GM03348 (cell line): ENCODE results near the gene HEPN1.
"Not testable (repeated sequence)": the region's sequence is repeated elsewhere in the genome, so short reads cannot be mapped to it uniquely, and the experiment has no call there.

Experiments used
- DNase-seq: peaks from one replicate; pipeline ENCODE4 v3.0.0; 2012; ENCODE audit warnings: low spot score

The HEPN1 gene

DNA sequence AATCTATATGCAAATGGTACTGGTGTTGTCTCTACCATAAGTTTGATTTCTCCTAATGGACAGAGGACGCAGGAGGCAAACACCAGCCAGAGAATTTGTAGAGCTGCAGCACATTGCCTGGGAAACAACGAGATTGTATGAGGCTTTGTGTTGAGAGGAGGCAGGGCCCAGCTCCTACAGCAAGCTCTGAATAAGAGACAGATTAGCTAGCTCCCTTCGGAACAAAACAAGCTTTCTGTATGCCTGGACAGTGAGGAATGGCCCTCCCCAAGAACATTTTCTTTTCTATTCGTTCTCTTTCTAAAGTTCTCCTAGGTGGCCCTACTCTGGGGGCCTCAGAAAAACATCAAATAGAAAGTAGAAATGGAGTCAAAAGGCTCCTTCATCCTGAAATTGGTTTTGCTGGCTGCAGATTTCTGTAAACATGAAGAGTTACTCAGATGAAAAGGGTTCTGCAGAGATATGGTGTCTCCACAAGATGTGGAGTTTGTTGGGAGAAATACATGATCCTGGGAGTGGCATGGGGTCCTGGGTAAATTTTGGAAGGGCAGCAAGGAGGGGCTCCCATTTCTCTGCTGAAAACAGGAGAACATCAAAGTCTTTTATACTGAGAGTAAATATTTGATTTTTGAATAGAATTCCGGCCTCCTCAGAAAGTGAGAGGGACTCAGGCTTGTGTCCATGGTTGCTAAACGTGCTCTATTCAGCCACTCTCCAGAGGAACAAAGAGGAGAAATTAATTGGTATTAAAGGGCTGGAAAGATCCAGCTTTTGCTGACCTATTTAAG, 23.6 kb downstream of the HEPN1 start:
- DNase-seq: no peak

DNA sequence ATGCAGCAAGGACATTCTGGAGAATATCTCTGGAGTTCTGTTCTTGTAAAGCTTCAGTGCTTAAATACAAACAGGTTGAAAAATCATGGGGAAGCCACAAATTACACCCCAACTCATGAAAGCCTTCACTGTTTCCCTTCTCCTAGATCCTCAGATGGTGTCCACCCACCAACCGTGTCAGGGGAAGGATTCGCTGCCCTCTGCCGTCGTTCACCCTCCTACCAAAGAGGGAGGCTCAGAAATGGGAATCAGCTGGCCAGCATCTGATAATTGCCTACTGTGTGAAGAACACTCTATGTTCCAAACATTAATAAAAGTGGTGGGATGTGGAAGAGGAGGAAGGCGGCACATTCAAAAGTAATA, 24.2 kb downstream of the HEPN1 start:
- no peak for DNase-seq

DNA sequence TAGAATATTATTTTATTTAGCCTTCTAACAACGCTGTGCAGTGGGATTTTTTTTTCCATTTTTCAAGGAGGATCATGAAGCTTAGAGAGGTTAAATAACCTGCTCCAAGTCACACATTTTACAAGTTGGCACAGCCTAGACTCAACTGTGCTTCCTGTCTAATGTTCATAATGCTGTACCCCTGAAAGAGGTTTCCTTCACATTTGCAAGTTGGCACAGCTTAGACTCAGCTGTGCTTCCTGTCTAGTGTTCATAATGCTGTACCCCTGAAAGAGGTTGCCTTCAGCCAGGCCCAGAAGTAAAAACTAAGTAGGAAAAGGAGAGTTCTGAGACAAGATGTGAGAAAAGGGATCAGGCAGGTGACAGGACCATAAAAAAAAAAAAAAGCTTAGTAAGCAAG, 24.7 kb downstream of the HEPN1 start:
- DNase-seq: no peak

DNA sequence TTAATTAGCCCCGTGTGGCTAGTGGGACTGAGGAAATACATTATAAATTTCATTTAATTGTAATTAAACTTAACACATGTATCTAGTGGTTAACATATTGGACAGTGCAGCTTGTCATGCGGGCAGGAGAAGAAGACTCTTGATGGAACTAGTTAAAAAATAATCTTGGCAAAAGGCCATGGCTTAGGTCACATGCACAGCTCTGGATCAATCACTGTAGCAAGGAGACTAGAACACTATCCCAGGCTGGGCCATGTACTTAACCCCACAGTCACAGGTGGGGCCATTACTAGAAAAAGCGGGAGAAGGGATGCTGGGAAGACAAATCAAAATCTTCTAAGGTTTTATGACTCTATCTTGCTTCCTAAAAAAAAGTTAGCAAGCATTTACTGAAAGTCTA, 25.5 kb downstream of the HEPN1 start:
- no peak for DNase-seq

DNA sequence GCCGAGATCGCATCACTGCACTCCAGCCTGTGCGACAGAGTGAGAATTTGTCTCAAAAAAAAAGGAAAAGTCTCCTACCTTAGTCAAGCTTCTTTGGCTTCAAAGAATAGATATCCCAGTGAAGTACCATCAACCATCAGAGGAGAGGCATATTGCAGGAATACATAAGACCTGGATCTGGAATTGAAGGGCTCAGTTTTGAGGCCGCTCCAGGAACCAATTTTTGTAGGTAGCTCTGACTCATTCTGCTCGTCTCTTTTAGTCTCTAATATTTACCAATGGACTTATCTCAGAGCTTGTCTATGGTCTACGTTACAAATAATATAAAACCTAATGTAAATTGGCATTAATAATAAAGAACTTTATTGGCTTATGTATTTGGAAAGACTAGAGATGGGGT, 26.8 kb downstream of the HEPN1 start:
- no peak for DNase-seq

DNA sequence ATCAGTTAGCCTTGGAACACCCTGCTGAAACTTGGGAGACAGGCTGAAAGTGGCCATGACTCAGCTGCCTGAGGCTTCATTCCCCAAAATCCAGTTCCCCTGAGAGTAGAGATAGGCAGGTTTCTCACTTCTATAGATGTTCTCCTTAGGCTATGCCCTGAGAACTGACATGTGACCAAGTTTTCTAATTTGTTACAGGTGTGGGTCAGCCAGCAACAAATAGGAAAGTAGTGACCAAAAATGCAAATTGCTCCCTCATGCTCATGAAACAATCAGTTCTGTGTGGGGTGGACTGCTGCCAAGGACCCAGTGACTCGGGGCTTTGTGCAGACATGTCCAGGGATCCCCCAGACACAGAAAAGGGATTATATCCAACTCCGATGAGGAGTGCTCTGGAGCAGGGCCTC, 27.7 kb downstream of the HEPN1 start:
- DNase-seq: peak; percentile 38

DNA sequence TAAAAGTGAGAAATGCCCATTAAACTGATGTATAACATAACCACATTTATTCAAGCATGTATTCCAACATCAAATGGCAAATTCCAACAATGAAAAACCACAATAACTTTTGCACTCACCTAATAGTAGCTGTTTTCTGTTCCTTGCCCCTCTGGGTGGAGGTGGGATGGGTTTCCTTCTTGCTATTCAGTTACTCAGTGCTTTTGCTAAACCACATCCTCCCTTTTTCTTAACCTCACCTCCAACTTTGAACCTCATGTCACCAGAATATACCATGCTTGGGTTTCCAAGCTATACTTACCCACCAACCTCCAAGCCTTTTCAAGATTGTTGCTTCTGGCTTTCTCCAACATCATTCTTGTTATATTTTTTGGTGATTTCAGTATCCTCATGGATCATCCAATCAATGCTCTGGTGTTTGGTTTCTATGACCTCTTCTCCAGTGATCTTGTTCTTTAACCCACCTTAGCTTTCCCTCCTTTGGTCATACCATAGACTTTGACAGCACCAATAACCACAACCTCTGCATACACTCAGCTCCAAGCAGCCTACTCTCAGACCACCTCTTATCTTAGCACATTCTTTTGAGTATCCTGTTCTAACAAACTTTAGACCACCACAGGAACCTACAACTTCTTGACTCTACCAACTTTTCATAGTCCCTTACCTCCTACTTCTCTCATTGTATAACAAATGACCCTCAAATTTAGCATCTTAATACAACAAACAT, 31.7 kb downstream of the HEPN1 start:
- DNase-seq: no peak

DNA sequence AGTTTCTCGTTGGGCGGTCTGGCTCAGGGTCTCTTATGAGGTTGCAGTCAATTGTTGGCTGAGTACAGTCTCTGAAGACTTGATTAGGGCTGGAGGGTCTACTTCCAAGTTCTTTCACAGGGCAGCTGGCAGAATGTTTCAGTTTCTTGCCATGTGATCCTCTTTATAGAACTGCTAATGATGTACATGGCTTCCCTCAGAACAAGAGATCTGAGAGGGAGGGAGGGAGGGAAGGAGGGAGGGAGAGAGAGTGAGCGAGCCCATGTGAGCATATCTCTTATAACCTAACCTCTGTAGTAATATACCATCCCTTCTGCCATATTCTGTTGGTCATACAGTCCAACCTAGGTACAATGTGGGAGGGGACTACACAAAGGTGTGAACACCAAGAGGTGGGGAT, 32.3 kb downstream of the HEPN1 start:
- DNase-seq: no peak

DNA sequence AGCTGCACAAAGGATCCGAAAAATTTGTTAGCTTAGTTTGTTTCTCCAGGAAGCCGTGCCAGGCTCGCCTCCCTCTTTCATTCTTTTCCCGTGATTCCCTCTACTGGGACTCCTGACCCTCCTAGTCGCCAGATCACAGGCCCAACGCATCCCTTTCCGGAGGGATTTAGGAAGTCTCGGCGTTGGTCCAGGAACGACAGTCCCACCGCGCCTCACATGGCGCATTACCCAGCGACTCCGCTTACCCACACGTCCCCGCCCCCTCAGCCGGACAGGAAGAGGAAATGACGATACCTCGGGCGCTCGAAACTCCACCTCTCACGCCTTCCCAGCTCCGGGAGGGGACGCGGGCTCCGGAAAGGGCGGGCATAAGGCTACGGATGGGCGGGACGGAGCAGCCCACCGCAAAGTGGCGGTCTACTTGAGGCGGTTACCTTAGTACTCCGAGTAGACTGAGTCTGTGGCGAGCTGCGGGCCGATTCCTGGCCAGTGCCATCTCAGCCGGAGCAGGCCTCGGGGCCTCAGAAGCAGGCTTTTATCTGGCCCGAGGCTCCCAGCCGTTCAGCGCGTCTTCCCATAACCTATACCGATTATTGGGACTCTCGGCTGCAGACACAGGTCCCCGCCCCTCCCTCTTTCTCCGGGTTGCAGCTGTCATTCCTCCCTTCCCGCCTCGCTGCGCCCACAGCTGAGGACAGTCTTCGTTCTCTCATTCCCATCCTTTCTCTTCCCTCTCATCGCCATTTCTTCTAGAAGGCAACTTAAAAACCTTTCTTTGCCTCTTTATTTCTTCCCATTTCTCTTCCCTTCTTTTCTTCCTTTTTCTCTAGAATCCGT, 34.9 kb downstream of the HEPN1 start, which contains the start of gene CCDC15:
Gene CCDC15 (plus strand): TSS at position 450 of the 837 bp plus-strand sequence. CDS start 531 bp downstream, outside the sequence.
- DNase-seq: peak; percentile 97

DNA sequence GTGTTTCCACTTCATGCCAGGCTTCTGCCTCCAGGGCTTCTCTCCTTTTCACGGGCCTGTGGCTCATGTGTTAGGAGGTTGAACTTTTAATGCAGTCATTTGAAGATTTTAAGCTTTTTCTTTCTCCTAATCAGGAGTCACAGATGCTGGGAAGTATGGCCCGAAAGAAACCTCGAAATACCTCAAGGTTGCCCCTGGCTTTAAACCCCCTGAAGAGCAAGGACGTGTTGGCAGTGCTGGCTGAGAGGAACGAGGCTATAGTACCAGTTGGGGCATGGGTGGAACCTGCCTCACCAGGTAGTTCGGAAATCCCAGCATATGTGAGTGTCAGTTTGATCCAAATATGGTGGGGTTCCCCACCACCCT, 35.5 kb downstream of the HEPN1 start:
- no peak for DNase-seq

DNA sequence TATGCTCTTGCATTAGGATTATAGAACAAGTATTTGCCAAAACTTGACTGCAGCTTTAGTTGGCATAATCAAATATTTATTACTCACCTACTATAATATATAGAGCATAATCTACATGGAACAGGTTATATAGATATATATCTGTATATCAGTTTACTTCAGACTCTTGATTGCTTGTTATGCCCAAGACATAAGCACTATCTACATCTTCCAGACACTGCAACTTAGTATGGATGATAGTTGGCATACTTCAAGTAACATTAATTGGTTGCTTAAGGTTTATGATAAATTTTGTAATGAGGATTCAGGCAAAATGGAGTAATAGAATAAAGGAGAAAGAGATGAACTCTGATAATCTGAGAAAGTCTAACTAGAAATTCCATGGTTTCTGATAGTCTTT, 36.0 kb downstream of the HEPN1 start:
- DNase-seq: no peak

DNA sequence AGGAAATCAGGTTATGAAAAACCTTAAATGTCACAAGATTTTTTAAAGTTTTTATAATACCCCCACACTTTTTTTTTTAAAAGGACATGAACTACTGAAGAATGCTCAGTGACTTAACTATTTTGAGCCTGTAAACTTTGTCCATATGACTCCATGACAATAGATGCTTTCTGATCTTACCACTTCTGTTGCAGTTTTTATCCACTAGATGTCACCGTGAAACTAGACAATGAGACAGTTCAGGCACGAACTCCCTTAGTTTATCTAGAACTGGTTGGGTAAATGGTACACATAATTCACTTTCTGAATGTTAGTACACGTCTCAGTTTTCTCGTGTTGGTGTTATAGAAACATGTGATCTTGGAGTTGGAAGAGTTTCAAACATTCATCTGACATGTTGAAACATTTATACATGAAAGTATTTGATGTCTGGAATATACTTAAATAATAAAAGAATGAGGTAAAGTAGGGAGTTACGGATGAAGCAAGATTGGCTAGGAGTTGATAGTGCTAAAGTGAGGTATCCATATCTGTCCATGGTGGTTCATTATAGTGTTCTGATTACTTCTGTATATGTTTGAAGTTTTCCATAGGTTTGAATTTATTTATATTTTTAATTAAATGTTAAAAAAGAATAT, 43.0 kb downstream of the HEPN1 start:
- peak; percentile 77 for DNase-seq

DNA sequence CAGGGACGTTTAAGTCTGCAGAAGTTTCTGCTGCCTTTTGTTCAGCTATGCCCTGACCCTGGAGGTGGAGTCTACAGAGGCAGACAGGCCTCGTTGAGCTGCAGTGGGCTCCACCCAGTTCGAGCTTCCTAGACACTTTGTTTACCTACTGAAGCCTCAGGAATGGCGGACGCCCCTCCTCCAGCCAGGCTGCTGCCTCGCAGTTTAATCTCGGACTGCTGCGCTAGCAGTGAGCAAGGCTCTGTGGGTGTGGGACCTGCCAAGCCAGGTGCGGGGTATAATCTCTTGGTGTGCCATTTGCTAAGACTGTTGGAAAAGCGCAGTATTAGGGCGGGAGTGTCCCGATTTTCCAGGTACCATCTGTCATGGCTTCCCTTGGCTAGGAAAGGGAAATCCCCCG, 49.1 kb downstream of the HEPN1 start:
- not testable (repeated sequence) for DNase-seq
